GM19099 (cell line): ENCODE results near the gene MLANA.
A peak's percentile ranks its signal among the peaks of the same experiment; 100 is the strongest.

Source experiments
- POLR2A ChIP-seq: IDR thresholded peaks from 3 replicates; pipeline ENCODE4 v1.6.1; 2011; ENCODE audit warnings: low read depth; ENCODE audit not compliant: insufficient read length; ENCODE audit errors: extremely low read depth

The MLANA gene

DNA sequence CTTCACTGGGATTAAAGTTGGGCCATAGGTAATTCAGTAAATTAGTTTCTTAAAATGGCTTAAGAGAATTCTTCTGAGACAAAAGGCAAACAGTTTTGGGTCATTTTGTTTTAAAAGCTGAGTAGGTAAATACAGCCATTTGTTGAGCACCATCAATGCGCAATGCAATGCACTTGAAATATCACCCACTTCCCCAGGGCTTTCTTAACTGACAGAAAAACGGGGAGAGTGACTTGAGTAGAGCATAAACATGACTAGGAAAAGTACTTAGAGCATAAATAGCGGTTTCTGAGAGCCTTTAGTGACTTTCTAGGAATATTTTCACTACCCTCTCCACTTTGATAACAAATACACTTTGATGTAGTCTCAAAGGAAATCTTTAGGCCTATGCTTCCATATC lies 27.2 kb downstream of the MLANA start:
- no peak for TF ChIP-seq POLR2A

GRCh38 chr9:5918460-5918859 lies 27.8 kb downstream of the MLANA start:
- TF ChIP-seq POLR2A: no peak

DNA sequence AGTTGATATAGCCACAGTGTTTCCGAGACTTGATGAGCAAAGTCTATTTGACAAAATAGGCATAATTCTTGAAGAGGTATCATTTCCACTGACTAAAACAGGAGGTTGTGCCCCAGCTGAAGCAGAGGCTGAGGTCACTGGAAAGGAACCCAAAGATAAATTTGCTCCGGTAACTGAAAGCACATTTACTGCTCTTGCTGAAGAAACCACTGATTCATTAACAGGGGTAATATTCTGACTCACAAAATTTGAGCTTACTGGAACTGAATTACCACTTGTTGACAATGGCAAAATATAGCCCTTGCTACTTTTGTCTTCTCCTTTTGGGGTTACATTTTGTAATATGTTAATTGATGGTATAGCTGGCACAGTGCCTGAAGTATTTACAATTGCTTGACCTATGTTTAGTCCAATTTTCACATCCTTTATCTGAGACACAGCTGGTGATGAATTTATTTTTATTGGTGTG lies 30.2 kb downstream of the MLANA start:
- no peak for TF ChIP-seq POLR2A

GRCh38 chr9:5922192-5922591 lies 31.5 kb downstream of the MLANA start:
- TF ChIP-seq POLR2A: no peak

DNA sequence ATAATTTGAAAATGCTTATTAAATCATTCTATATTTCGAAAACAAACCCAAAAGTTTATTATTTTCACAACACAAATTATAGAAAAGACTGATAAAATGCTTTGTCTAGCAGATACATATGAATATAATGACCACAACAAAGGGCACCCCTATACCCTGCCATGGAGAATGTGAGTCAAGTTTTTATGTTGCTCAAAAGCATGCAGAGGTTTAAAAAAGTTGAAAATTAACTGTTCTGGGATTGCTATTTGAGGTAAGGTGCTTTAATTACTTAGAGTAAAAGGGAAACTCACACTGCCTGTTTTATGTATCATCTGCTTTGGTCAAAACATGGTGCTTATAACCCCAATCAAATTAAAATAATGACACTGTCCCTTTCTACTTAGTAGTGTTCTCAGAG lies 41.0 kb downstream of the MLANA start:
- no peak for TF ChIP-seq POLR2A

DNA sequence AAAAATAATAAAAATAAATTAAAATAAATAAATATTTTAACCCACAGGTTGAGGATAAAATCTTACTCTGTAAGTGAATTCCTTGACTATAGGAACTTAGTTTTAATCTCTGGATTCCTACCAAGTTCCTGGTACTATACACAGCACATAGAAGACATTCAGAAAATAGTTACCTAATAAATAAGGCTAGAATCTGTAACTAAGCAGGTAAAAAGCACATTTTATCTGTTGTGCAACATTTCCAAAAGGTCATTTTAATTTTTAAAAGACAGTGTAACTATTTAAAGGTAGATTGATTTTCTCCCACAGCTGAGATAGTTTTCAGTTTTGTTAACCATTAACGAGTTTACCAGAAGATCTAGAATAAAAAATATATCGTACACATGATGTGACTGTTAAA lies 47.8 kb downstream of the MLANA start:
- TF ChIP-seq POLR2A: no peak

- TF ChIP-seq POLR2A: no peak
Observed at GRCh38 chr9:5939530-5939929, 48.8 kb downstream of the MLANA start.

GRCh38 chr9:5941214-5941613 lies 50.5 kb downstream of the MLANA start:
- TF ChIP-seq POLR2A: no peak

DNA sequence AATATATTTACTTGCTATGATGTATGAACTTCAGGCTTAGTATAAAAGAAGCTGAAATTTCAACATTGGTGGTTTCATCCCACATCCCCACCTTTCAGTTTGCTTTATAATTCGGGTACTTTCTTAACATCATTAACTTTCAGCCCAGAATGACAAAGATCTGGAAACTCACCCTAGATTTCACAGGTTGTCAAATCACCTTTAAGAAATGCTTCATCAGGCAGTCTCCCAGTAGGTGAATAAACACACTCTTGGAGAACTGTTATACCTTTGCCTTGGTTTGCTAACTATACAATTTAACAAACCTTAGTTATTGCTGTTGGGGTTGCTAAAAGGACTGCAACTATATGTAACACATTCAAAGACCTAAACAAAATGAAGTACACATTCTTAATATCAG lies 54.4 kb downstream of the MLANA start:
- no peak for TF ChIP-seq POLR2A

DNA sequence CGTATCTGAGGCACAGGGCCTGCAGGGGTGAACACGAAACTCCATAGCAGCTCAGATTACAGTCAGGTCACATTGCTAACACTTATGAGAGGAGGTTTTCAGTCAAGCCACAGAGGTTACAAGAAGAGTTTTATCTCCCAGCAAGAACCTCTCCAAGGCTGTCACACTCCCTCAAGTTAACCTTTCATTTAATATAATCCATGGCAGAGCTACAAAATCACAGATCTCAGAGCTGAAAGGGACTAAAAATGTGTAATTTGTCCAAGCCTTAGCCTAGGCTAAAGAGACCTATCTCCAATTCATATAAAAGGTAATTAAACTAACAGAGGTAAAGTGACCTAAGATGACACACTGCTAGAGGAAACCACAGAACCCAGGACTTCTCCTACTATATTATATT lies 57.2 kb downstream of the MLANA start:
- TF ChIP-seq POLR2A: no peak

DNA sequence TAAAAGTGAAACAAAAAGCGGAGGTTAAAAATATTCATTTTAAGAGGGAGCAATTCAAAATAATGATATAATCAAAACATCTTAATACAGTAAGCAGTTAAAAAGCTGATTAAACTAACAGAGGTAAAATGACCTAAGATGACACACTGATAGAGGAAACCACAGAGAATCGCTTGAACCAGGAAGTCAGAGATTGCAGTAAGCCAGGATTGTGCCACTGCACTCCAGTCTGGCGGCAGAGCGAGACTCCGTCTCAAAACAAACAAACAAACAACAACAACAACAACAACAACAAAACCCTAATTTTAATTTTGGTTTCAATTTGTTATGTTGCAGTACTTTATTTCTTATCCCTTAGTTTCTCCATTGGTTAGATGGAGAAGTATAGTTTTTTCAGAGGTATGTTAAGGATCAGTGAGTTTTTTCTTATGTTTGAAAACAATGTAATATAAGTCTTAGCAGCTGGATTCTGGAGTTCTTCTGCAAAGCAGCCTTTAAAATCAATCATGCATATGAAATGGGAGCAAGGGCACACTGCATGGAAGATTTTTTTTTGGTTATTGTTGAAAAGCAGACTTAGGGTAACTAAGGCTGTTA lies 58.5 kb downstream of the MLANA start:
- peak; percentile 22 for TF ChIP-seq POLR2A

- no peak for TF ChIP-seq POLR2A
Observed at GRCh38 chr9:5950261-5950660, 59.6 kb downstream of the MLANA start.

DNA sequence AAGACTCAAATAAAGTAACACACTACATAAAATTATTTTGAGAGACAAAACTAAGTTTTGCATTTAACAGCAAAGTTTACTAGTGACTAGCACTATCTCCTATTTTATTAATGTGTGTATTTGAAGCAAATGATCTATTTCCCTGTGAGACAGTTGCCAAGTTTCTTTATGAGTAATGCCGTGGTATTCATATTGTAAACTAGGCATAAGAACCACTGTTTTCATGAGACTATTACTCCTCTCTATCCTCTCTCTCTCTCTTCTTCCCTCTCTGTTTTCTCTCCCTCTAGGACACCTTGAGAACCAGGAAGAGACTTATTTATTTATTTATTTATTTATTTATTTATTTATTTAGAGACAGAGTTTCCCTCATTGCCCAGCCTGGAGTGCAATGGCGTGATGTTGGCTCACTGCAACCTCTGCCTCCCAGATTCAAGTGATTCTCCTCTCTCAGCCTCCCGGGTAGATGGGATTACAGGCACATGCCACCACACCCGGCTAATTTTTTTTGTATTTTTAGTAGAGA lies 61.1 kb downstream of the MLANA start:
- TF ChIP-seq POLR2A: no peak

DNA sequence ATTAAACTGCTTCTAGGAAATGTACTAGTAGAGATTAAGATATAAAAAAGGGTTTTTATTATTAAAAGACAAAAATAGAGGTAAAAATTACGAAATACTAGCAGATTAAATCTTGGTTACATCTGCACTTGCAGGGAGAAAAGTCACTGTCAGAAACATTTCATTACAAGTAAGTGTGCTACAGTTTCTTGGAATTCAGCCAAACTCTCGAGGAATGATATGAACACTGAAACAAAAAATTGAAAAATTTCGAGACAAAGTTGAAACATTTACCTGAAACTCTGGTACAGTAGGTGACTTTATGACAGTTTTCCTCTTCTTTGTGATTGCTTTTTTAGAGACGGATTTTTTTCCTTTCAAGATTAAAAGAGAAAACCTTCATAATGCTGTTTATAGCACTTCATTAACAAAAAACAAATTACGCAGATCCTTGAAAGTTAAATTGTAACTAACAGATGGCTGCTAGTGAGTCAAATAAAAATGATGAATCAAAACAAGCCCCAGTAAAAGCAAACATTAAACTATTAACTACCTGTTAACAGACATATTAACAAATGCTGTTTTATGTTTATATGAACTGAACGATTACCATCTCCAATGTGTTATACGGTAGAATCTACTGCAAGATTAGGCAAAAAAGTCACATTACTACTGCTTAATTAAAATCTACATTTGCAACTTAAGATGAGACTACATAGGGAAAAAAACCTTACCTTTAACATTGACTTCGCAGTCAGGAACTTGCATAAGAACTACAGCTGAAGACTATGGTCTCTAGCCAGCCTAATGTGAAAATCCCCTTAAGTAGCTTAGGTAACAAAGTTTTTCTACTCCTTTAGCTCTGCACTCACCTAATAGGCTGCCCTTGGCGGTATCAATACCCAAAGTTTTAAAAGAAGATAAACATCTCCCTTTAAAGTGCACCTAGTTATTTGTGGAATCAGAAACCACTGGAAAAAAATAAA lies 63.3 kb downstream of the MLANA start:
- TF ChIP-seq POLR2A: no peak

- no peak for TF ChIP-seq POLR2A
Observed at GRCh38 chr9:5957166-5957565, 66.5 kb downstream of the MLANA start.

DNA sequence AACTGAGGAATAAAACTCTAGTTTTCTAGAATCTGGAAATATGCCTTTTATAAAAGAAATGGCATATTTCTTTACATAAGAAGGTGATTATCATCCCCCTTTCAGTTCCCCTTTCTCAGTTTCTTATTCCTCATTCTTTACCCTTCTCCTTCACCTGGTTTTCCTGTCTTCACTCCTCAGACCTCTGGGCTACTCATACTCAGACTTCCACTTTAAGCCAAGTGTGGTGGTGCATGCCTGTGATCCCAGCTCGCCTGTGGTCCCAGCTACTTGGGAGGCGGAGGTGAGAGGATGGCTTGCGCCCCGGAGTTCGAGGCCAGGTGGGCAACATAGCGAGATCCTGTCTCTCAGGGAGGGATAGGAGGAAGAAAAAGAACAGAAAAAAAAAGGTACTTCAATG lies 67.6 kb downstream of the MLANA start:
- no peak for TF ChIP-seq POLR2A
